Astrocyte (in vitro differentiated cells and primary cell): ENCODE measurements around the gene LMO1. TPM values are rescaled to one million over a fixed set of nuclear protein-coding genes. Genes with fewer than 3 reads are reported as not detected.

ENCODE experiments used
- DNase-seq: peaks from one replicate; pipeline ENCODE4 v3.0.0-alpha.2; 2010; ENCODE audit warnings: low read depth
- FAIRE-seq: peaks from 2 replicates; lab custom pipeline; 2011; peaks lifted over from hg19 to GRCh38; lab: Jason Lieb, UNC
- H2AFZ ChIP-seq: 2 replicates; pipeline ENCODE4 v1.6.0; 2012; ENCODE audit warnings: low read depth, low read length, inconsistent platforms
- H3K27ac ChIP-seq: 2 replicates; pipeline ENCODE4 v1.5.1; 2011; ENCODE audit warnings: low read depth, low read length, inconsistent platforms
- H3K27me3 ChIP-seq: 2 replicates; pipeline ENCODE4 v1.6.0; 2011; ENCODE audit warnings: low read length, inconsistent platforms; ENCODE audit not compliant: insufficient read depth
- H3K36me3 ChIP-seq: 2 replicates; pipeline ENCODE4 v1.5.1; 2011; ENCODE audit warnings: low read length, inconsistent platforms; ENCODE audit not compliant: insufficient read depth
- H3K4me1 ChIP-seq: 2 replicates; pipeline ENCODE4 v1.5.1; 2011; ENCODE audit warnings: low read length, inconsistent platforms; ENCODE audit not compliant: insufficient read depth
- H3K4me2 ChIP-seq: 2 replicates; pipeline ENCODE4 v1.6.0; 2012; ENCODE audit warnings: low read length, inconsistent platforms
- H3K4me3 ChIP-seq: 2 replicates; pipeline ENCODE4 v1.5.1; 2011; ENCODE audit warnings: low read depth, mild to moderate bottlenecking, low read length, inconsistent platforms; ENCODE audit not compliant: insufficient read depth
- H3K79me2 ChIP-seq: 2 replicates; pipeline ENCODE4 v1.6.0; 2012; ENCODE audit warnings: mild to moderate bottlenecking, low read length, inconsistent platforms; ENCODE audit not compliant: insufficient read depth
- H3K9ac ChIP-seq: 2 replicates; pipeline ENCODE4 v1.6.0; 2012; ENCODE audit warnings: mild to moderate bottlenecking, low read length, inconsistent platforms
- H3K9me3 ChIP-seq: 2 replicates; pipeline ENCODE4 v1.5.1; 2012; ENCODE audit warnings: low read depth, mild to moderate bottlenecking, low read length, inconsistent platforms; ENCODE audit not compliant: insufficient read depth
- H4K20me1 ChIP-seq: 2 replicates; pipeline ENCODE4 v1.6.0; 2012; ENCODE audit warnings: low read length, inconsistent platforms; ENCODE audit not compliant: insufficient read depth
- H3K27ac Mint-ChIP-seq: one replicate; pipeline ENCODE4 v1.8.0; 2021; ENCODE audit warnings: mild to moderate bottlenecking, mixed read lengths; ENCODE audit not compliant: unreplicated experiment
- H3K27me3 Mint-ChIP-seq: one replicate; pipeline ENCODE4 v1.8.0; 2021; ENCODE audit warnings: low read depth, mixed read lengths; ENCODE audit not compliant: unreplicated experiment
- H3K36me3 Mint-ChIP-seq: one replicate; pipeline ENCODE4 v1.8.0; 2021; ENCODE audit warnings: low read depth, mixed read lengths; ENCODE audit not compliant: unreplicated experiment
- H3K4me1 Mint-ChIP-seq: one replicate; pipeline ENCODE4 v1.8.0; 2021; ENCODE audit warnings: low read depth, mixed read lengths; ENCODE audit not compliant: unreplicated experiment
- H3K4me3 Mint-ChIP-seq: one replicate; pipeline ENCODE4 v1.8.0; 2021; ENCODE audit warnings: mild to moderate bottlenecking, moderate library complexity, mixed read lengths; ENCODE audit not compliant: unreplicated experiment
- H3K9me3 Mint-ChIP-seq: one replicate; pipeline ENCODE4 v1.8.0; 2021; ENCODE audit warnings: mild to moderate bottlenecking, mixed read lengths; ENCODE audit not compliant: unreplicated experiment
- EZH2 ChIP-seq: IDR thresholded peaks from 2 replicates; pipeline ENCODE4 v1.6.1; 2012; ENCODE audit warnings: mild to moderate bottlenecking, low read length, inconsistent platforms; ENCODE audit not compliant: insufficient read depth
- total RNA-seq: library from RNA; stranded (reverse); gene quantifications from 2 replicates; pipeline ENCODE4 v1.2.1, GENCODE V29; 2021
- TF ChIP-seq, protein P1 (sequence below): IDR thresholded peaks from 2 replicates; pipeline ENCODE4 v1.5.1; 2011; ENCODE audit warnings: low read depth, mild to moderate bottlenecking, inconsistent platforms, low read length, moderate library complexity; ENCODE audit not compliant: insufficient read depth

Gene LMO1
- total RNA-seq, 1 donor from 2014 or later = 1.5 TPM

DNA sequence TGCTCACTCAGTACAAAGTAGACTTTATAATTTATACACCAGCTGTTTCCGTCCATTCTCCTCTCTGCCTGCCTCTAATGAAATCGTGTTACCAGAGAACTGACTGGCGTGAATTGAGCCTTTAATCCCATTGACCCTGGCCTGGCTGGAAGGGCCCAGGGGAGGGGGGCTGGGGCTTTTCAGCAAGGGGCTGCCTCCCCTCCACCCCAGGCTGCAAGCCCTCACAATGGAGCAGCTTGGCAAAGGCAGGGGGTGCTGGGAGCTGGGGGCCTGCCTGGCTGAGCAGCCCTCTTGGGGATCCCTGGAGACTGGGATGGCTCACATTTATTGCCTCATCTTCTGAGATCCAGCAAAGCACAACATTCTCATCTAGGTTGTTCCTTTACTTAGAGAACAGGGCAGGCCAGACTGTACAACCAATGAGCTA, 25.8 kb upstream of the LMO1 start:
- no peak overlapping the region for H3K9ac ChIP-seq
- FAIRE-seq (no peak), DNase-seq (no peak)
- Mint-ChIP-seq H3K27me3 (peaks cover 34% of the 10 kb centered on the region), H3K9me3 (peaks cover 3% of the 10 kb centered on the region), H3K4me1 (no peaks in the 10 kb centered on the region), H3K27ac (no peak overlapping the region), H3K4me3 (no peak overlapping the region), H3K36me3 (no peaks in the 10 kb centered on the region)
- no peaks in the 10 kb centered on the region for H4K20me1 ChIP-seq
- peaks cover 2% of the 10 kb centered on the region for H3K27me3 ChIP-seq
- H3K79me2 ChIP-seq = no peaks in the 10 kb centered on the region
- H2AFZ ChIP-seq = no peak overlapping the region
- no peaks in the 10 kb centered on the region for H3K36me3 ChIP-seq
- H3K9me3 ChIP-seq = no peaks in the 10 kb centered on the region
- H3K27ac ChIP-seq = no peak overlapping the region
- TF ChIP-seq EZH2 = no peak
- TF ChIP-seq, protein P1, sequence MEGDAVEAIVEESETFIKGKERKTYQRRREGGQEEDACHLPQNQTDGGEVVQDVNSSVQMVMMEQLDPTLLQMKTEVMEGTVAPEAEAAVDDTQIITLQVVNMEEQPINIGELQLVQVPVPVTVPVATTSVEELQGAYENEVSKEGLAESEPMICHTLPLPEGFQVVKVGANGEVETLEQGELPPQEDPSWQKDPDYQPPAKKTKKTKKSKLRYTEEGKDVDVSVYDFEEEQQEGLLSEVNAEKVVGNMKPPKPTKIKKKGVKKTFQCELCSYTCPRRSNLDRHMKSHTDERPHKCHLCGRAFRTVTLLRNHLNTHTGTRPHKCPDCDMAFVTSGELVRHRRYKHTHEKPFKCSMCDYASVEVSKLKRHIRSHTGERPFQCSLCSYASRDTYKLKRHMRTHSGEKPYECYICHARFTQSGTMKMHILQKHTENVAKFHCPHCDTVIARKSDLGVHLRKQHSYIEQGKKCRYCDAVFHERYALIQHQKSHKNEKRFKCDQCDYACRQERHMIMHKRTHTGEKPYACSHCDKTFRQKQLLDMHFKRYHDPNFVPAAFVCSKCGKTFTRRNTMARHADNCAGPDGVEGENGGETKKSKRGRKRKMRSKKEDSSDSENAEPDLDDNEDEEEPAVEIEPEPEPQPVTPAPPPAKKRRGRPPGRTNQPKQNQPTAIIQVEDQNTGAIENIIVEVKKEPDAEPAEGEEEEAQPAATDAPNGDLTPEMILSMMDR = no peak
- H3K4me3 ChIP-seq = no peak overlapping the region
- no peak overlapping the region for H3K4me2 ChIP-seq
- H3K4me1 ChIP-seq = no peaks in the 10 kb centered on the region

DNA sequence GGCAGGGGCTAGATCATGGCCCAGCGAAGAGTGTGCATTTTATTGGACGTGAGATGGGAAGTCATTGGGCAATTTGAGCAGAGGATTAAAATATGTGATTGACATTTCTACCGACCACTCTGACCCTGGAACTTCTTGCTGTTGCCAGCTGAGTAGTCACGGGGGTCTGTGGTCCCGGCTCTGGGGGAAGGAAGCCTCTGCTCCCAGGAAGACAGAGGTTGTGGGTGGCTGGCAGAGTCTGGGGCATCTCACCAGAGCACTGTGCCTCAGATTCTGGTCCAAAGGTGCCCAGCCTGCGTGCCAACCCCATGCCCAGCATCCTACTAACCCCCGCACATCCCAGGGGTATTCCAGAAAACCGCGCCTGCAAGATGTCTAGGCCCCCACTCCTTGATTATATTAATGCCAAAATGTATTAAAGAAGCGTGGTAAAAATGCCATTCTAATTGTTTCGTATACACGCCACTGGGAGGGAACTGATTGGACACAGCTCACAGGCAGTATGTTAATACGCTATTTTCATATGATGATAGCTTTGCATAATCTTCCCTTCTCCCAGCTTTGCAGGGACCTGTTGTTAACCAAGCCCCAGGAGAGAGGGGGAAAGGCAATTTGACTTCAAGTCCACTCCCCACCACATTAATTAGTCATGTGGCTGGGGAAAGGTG, 25.3 kb upstream of the LMO1 start:
- Histone ChIP-seq H3K4me3 (no peak overlapping the region), H3K79me2 (no peaks in the 10 kb centered on the region), H3K9me3 (no peaks in the 10 kb centered on the region), H3K36me3 (no peaks in the 10 kb centered on the region), H3K4me1 (no peaks in the 10 kb centered on the region), H4K20me1 (no peaks in the 10 kb centered on the region), H3K9ac (no peak overlapping the region), H3K27ac (no peak overlapping the region), H2AFZ (no peak overlapping the region), H3K27me3 (peaks cover 2% of the 10 kb centered on the region), H3K4me2 (no peak overlapping the region)
- Mint-ChIP-seq H3K4me3 (no peak overlapping the region), H3K27me3 (peaks cover 36% of the 10 kb centered on the region), H3K36me3 (no peaks in the 10 kb centered on the region), H3K9me3 (peaks cover 3% of the 10 kb centered on the region), H3K4me1 (no peaks in the 10 kb centered on the region), H3K27ac (no peak overlapping the region)
- FAIRE-seq (no peak), DNase-seq (no peak)
- TF ChIP-seq, protein P1 = no peak
- no peak for TF ChIP-seq EZH2

DNA sequence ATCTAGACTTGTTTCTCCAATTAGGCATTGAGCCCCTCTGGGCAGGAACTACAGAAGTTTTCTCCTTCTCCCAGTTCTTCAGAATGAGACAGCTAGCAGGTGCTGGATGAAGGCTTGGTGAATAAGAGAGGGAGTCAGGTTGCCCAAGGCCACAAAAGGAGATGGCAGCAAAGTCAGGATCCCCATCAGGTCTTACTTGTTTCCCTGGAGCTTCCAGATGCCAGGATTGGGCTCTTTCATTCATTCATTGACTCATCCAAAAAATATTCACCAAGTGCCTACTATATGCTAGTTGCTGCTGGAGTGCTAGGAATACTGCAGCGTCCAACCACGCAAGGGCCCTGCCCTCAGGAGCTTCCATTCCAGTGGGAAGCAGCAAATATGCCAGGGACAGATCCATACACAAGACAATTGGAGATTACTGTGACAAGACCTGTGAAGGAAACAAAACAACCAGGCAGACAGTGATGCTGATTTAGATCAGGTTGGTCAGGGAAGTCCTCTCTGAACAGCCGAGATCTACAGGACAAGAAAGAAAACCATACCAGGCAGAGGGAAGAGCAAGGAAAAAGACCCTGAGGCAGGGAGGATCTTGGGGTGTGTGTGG, 24.6 kb upstream of the LMO1 start:
- Histone ChIP-seq H3K36me3 (no peaks in the 10 kb centered on the region), H3K4me2 (no peak overlapping the region), H3K27me3 (peaks cover under 1% of the 10 kb centered on the region), H3K27ac (no peak overlapping the region), H3K4me3 (no peak overlapping the region), H3K79me2 (no peaks in the 10 kb centered on the region), H3K4me1 (no peaks in the 10 kb centered on the region), H3K9ac (no peak overlapping the region), H3K9me3 (no peaks in the 10 kb centered on the region), H2AFZ (no peak overlapping the region), H4K20me1 (no peaks in the 10 kb centered on the region)
- Mint-ChIP-seq H3K27ac (no peak overlapping the region), H3K9me3 (peaks cover 3% of the 10 kb centered on the region), H3K36me3 (no peaks in the 10 kb centered on the region), H3K4me3 (no peak overlapping the region), H3K4me1 (no peaks in the 10 kb centered on the region), H3K27me3 (peaks cover 36% of the 10 kb centered on the region)
- DNase-seq (no peak), FAIRE-seq (no peak)
- no peak for TF ChIP-seq EZH2
- TF ChIP-seq, protein P1 = no peak
